ENCODE measurements around the gene XRCC4. TPM values are rescaled to one million over a fixed set of nuclear protein-coding genes. Genes with fewer than 3 reads are reported as not detected.

Gene XRCC4
- total RNA-seq, 1 donor from 2014 or later: 10.0 TPM

DNA sequence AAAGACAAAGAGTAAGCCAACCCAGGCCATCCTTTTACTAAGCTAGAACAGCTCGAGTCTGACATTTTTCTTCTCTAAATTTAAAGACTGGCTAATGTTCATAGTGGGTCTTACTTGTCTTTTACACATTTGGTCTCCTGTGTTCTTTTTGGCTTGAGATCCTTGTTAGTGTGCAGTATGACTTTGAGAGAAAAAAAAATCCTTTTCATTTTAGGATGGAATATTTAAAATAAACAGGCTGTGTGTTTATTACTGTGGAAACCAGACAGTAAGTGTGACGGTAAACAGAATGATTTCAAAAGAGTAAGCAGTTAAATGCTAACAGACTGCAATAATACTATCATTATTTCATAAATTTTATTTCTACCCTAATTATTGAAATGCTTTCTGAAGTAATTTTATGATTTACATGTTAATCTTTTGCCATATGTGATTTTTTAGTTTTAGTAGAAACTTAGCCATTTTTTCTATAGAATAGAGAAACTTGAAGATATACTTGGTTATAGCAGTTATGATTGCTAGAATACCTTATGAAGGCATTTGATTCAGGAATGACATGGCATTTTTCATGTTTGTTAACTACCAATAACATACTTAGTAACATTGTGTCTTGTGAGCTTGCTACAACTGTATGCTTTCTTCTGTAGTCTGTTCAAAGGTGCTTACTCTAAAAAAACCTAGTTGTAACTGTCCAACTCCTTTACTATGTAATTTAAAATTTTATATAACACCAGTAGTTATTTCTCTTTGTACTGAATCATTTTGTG, 92.4 kb downstream of the XRCC4 start:
- DNase-seq (ENCODE audit: extremely low read depth, low read depth, low spot score): no peak

DNA sequence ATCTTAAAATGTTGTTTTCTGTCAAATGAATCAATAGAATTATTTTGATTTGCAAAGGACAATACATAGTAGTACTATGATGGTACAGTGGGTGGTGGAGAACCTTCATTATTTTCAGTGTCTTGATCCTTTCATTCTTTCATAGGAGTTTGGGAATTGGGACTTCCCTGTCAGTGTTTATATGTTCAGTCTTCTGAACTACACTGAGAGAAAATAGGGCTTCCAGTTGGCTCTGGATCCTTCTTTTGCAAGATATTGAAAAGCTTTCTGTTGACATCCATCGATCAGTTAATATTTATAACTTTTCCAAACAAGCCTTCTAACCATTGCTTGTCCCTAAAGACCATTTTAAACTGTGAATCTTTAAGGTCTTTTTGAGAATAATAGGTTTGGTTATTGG, 94.7 kb downstream of the XRCC4 start:
- no peak for DNase-seq (ENCODE audit: extremely low read depth, low read depth, low spot score)

DNA sequence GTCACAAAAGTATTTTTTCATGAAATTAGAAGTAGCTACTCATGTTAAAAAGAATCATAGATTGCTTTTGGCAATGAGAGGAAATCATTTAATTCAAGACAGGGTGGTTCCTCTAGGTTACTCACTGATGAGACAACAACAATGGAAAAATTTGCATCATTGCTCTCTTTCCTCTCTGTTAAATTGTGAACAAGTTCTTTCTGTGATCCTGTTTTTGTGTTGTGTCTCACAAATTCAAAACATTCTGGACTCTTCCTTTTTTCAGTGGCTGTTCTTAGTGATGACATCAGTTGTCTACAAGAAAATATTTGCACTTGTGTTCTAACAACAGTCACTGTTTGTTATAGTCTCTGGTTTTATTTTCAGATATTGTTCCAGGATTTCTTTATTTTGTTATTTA, 95.3 kb downstream of the XRCC4 start:
- no peak for DNase-seq (ENCODE audit: extremely low read depth, low read depth, low spot score)

DNA sequence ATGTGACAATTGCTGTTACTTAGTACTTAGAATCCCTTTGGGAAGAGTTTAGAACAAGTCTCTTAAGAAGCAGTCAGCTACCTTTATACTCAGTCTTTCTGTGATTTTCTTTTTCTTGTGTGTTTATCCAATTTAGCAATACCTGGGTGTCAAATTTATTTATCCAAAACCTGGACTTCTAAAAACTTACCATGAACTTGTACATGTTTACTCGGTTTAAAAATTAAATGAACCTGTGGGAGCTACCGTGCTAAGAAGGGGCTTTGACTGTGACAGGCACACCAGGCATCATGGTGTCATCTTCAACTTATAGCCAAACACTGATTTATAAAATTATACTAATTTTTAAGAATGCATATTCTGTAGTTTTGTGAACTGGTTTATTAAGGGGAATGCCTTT, 96.5 kb downstream of the XRCC4 start:
- no peak for DNase-seq (ENCODE audit: extremely low read depth, low read depth, low spot score)

DNA sequence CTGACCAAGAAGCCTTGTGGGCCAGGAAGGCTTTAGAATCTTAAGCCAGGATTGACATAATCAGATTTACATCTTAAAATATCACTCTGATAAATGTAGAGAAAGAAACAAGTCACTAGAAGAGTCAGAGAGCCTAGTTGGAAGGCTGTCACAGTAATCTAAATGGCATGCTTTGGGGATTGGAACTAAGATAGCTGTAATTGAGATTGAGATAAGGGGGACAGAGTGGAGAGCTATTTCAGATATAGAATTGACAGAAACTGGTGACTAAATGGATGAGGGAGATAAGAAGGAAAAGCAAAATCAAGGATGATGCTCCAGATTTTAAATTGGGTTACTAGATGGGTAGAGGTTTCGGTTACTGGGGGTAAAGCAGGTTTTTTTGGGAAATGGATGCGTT, 100.5 kb downstream of the XRCC4 start:
- no peak for DNase-seq (ENCODE audit: extremely low read depth, low read depth, low spot score)

- DNase-seq (ENCODE audit: extremely low read depth, low read depth, low spot score): no peak
These were observed 102.6 kb downstream of the XRCC4 start for GRCh38 chr5:83179966-83180365.

DNA sequence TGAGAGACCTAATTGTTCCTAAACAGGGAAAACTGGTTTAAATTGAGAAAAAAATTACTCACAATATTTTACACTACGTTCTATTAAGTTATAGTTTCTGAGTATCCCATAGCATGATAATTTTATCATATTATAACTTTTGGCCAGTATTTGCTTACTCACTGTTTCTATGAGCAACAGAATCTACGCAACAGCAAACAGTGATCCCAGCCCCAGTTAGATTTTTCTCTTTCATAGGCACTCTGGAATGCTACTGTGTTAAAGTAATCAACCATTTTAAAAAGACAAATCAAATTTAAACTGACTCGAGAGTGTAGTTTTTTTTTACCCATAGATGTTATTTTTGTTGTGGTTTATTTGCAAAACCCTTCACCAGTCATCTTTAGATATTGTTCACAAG, 107.2 kb downstream of the XRCC4 start:
- DNase-seq (ENCODE audit: extremely low read depth, low read depth, low spot score): no peak

- DNase-seq (ENCODE audit: extremely low read depth, low read depth, low spot score): no peak
These were observed 115.6 kb downstream of the XRCC4 start for GRCh38 chr5:83192947-83193346.

- no peak for DNase-seq (ENCODE audit: extremely low read depth, low read depth, low spot score)
These were observed 120.1 kb downstream of the XRCC4 start for GRCh38 chr5:83197326-83197967.

DNA sequence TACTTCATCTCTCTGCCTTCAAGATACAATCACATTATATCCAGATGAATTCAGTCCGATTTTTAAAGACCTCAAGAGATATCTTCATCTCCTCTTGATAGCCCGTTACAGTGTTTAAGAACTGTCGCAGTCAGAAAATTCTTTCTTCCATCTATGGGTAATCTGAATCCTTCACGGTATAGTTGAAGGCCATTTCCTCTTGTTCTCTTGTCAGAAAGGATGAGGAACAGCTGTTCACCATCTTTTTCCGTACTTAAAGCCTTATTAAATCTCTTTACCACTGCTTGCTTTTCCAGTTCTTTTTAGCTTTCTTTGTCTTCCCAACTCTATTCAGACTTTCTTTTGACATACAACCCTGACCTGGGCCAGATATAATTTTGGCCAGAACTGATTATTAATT, 121.8 kb downstream of the XRCC4 start:
- DNase-seq (ENCODE audit: extremely low read depth, low read depth, low spot score): no peak

GRCh38 chr5:83204651-83205050, 127.3 kb downstream of the XRCC4 start:
- DNase-seq (ENCODE audit: extremely low read depth, low read depth, low spot score): no peak

- DNase-seq (ENCODE audit: extremely low read depth, low read depth, low spot score): no peak
These were observed 132.6 kb downstream of the XRCC4 start for GRCh38 chr5:83209963-83210362.

- no peak for DNase-seq (ENCODE audit: extremely low read depth, low read depth, low spot score)
These were observed 141.7 kb downstream of the XRCC4 start for GRCh38 chr5:83219077-83219476.

DNA sequence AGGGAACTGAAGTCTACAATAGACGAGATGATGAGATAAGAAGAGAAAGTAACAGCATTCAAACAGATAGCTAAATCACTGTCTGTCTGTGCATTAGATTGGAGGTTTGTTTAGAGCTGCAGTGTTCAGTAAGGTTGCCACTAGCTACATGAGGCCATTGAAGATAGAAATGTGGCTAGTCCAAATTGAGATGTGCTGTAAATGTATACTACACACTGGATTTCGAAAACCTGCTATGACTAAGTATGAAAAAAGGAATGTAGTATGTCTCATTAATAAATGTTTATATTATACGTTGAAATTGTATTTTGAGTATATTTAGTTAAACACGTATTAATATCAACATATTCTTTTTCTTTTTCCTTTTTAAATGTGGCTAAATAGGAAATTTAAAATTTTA, 142.1 kb downstream of the XRCC4 start:
- no peak for DNase-seq (ENCODE audit: extremely low read depth, low read depth, low spot score)

- DNase-seq (ENCODE audit: extremely low read depth, low read depth, low spot score): no peak
These were observed 143.0 kb downstream of the XRCC4 start for GRCh38 chr5:83220331-83220730.

DNA sequence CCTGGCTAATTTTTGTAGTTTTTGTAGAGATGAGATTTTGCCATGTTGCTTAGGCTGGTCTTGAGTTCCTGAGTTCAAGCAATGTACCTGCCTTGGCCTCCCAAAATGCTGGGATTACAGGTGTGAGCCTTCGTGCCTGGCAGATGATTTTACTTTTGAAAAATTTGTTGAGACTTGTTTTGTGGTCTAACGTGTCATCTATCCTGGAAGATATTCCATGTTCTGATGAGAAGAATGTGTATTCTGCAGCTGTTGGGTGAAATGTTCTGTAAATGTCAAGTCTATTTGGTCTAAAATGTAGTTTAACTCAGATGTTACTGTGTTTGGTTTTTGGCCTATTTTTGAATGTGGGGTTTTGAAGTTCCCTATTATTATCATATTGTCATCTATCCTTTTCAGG, 145.6 kb downstream of the XRCC4 start:
- DNase-seq (ENCODE audit: extremely low read depth, low read depth, low spot score): no peak

DNA sequence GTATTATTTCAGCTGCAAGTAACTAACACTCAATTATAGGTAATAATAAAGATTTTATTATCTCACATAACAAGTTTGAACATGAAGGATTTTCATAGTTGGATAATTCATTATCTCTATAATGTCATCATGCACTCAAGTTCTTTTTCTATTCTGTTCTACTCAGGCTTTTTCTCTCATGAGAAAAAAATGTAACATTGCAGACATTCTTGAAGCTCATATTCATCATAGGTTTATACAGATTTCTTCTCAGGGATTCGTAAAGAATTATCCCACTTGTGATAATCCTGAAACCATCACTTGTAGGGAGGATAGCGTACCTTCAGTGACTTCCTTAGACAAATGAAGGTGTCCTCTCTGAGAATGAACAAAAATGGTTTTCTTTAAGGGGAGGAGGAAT, 150.3 kb downstream of the XRCC4 start:
- DNase-seq (ENCODE audit: extremely low read depth, low read depth, low spot score): no peak

DNA sequence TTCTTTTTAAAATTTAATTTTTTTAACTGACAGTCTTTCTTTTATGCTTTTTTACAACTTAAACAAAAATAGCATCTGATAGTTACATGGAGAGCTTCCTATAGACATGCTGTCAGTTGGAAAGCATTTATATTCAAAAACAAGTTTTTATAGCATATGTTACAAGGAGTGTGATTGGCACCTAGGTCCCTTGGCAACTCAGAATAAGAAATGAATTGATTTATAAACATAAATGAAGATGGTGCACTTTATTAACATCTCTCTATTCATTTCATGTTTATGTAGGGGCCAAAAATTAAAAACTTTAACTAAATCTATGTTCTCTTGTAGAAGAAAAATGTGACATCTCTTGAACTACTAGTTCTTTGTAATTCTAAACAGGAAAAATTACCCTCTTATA, 153.2 kb downstream of the XRCC4 start:
- DNase-seq (ENCODE audit: extremely low read depth, low read depth, low spot score): no peak

DNA sequence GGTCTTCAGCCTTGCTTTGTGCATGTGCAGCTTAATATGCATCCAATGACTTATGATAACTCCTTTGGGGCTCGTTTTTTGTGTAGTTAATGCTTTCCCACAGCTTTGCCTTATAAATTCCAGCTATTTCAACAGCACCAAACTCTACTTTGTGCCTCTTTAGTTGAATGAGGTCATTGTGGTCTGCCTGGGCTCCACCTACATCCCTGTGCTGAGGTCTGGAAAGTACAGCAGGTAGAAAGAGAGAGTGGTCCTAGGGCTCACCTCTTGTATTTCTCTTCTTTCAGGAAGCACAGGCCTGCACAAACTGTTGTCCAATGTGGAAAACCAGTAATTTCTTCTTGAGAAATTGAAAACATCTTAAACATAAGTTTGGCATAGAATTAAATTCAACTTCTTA, 167.2 kb downstream of the XRCC4 start:
- DNase-seq (ENCODE audit: extremely low read depth, low read depth, low spot score): no peak

GRCh38 chr5:83245037-83245436, 167.7 kb downstream of the XRCC4 start:
- no peak for DNase-seq (ENCODE audit: extremely low read depth, low read depth, low spot score)

DNA sequence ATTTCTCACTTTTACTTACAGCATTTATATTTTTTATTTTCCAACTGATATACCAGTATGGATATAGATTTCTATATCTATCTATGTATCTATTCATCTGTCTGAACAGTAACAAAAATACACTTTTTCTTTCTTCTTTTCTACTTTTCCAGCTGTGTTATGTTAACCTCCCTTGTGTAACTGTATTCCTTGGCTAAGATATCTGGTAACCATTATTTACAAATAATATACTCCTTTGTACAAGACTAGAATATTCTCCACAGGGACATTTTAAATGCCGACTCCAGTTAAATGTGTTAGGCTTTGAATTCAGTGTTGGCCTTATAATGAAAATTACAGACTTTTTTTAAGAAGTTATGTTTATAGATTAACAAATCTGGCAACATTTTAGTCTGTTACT, 168.7 kb downstream of the XRCC4 start:
- DNase-seq (ENCODE audit: extremely low read depth, low read depth, low spot score): no peak

- no peak for DNase-seq (ENCODE audit: extremely low read depth, low read depth, low spot score)
These were observed 171.8 kb downstream of the XRCC4 start for GRCh38 chr5:83249156-83249555.

- DNase-seq (ENCODE audit: extremely low read depth, low read depth, low spot score): no peak
These were observed 174.5 kb downstream of the XRCC4 start for GRCh38 chr5:83251849-83252248.
